ENCODE results near the gene PAMR1. TPM values are rescaled to one million over a fixed set of nuclear protein-coding genes. Genes with fewer than 3 reads are reported as not detected.

Gene PAMR1
- total RNA-seq, 4 donors from 2014 or later, result 12.7 to 20.8 (median 17.8) TPM

- no peak for TF ChIP-seq CTCF (IDR thresholded peaks at IDR 0.05)
- TF ChIP-seq POLR2A (IDR thresholded peaks at IDR 0.05), result no peak
- H3K4me3 ChIP-seq (ENCODE audit: low read depth, poor library complexity, severe bottlenecking), result no peak overlapping the region
- intact Hi-C loops (cut with DNase I; ENCODE audit: low total_unique reads), result no loop called here
- 80 to 84% methylated on average over 2 of the region's 2 CpGs for WGBS, 2 donors
- DNase-seq (ENCODE audit: low spot score in 2 of 2), result no peak
Observed at GRCh38 chr11:35415487-35415886, 109.9 kb downstream of the PAMR1 start.

GRCh38 chr11:35414776-35415175, 110.6 kb downstream of the PAMR1 start:
- H3K4me3 ChIP-seq (ENCODE audit: low read depth, poor library complexity, severe bottlenecking), result no peak overlapping the region
- no peak for DNase-seq (ENCODE audit: low spot score in 2 of 2)
- TF ChIP-seq POLR2A (IDR thresholded peaks at IDR 0.05) (no peak), CTCF (IDR thresholded peaks at IDR 0.05) (no peak)
- WGBS, 2 donors, result 52 to 58% methylated on average over 2 of the region's 2 CpGs
- intact Hi-C loops (cut with DNase I; ENCODE audit: low total_unique reads), result no loop called here

- no peak overlapping the region for H3K4me3 ChIP-seq (ENCODE audit: low read depth, poor library complexity, severe bottlenecking)
- intact Hi-C loops (cut with DNase I; ENCODE audit: low total_unique reads), result no loop called here
- TF ChIP-seq CTCF (IDR thresholded peaks at IDR 0.05) (no peak), POLR2A (IDR thresholded peaks at IDR 0.05) (no peak)
- 76% methylated on average over 6 of the region's 6 CpGs for WGBS, 2 donors
- DNase-seq (ENCODE audit: low spot score in 2 of 2), result no peak
Observed at GRCh38 chr11:35414311-35414710, 111.1 kb downstream of the PAMR1 start.

- TF ChIP-seq CTCF (IDR thresholded peaks at IDR 0.05) (no peak), POLR2A (IDR thresholded peaks at IDR 0.05) (no peak)
- DNase-seq (ENCODE audit: low spot score in 2 of 2), result no peak
- WGBS, 2 donors, result 85 to 90% methylated on average over 3 of the region's 3 CpGs
- intact Hi-C loops (cut with DNase I; ENCODE audit: low total_unique reads), result no loop called here
- H3K4me3 ChIP-seq (ENCODE audit: low read depth, poor library complexity, severe bottlenecking), result no peak overlapping the region
Observed at GRCh38 chr11:35413598-35413997, 111.8 kb downstream of the PAMR1 start.

GRCh38 chr11:35412285-35412684, 113.1 kb downstream of the PAMR1 start:
- no peak for DNase-seq (ENCODE audit: low spot score in 2 of 2)
- WGBS, 2 donors, result 66 to 79% methylated on average over 2 of the region's 2 CpGs
- H3K4me3 ChIP-seq (ENCODE audit: low read depth, poor library complexity, severe bottlenecking), result no peak overlapping the region
- TF ChIP-seq POLR2A (IDR thresholded peaks at IDR 0.05) (no peak), CTCF (IDR thresholded peaks at IDR 0.05) (no peak)
- intact Hi-C loops (cut with DNase I; ENCODE audit: low total_unique reads), result no loop called here

GRCh38 chr11:35407041-35407440, 118.4 kb downstream of the PAMR1 start:
- H3K4me3 ChIP-seq (ENCODE audit: low read depth, poor library complexity, severe bottlenecking), result no peak overlapping the region
- intact Hi-C loops (cut with DNase I; ENCODE audit: low total_unique reads), result no loop called here
- TF ChIP-seq POLR2A (IDR thresholded peaks at IDR 0.05) (no peak), CTCF (IDR thresholded peaks at IDR 0.05) (no peak)
- DNase-seq (ENCODE audit: low spot score in 2 of 2), result no peak
- WGBS, 2 donors, result 83 to 93% methylated on average over 1 of the region's 1 CpG

All from lower leg skin (tissue), 4 donors.